Activated B cell treated with CpG ODN at 0.5 μM for 24 hours (primary cell): Measurements from ENCODE around the gene MME. TPM values are rescaled to one million over a fixed set of nuclear protein-coding genes. Genes with fewer than 3 reads are reported as not detected.

Source experiments
- ATAC-seq: fragments of 200-7000 bp; cut with Tn5 transposase; one replicate; pipeline ENCODE4 v1.10.0; 2021; ENCODE audit warnings: low read depth, mild to moderate bottlenecking, moderate library complexity
- CTCF ChIA-PET: fragments of 350-600 bp; sonication (Branson Sonifier 250); formaldehyde crosslinking; loops from one replicate; lab custom pipeline; 2021; ENCODE audit warnings: antibody characterized with exemption; lab: Charles Lee
- POLR2A ChIA-PET: fragments of 350-600 bp; sonication (Branson Sonifier 250); formaldehyde crosslinking; loops from one replicate; lab custom pipeline; 2021; ENCODE audit warnings: antibody characterized with exemption; lab: Charles Lee
- DNase-seq: peaks from one replicate; pipeline ENCODE4 v3.0.0; 2022
- H3K27ac Mint-ChIP-seq: one replicate; pipeline ENCODE4 v1.8.0; 2020; ENCODE audit warnings: mixed read lengths
- H3K27me3 Mint-ChIP-seq: one replicate; pipeline ENCODE4 v1.8.0; 2021; ENCODE audit warnings: mixed read lengths
- H3K36me3 Mint-ChIP-seq: one replicate; pipeline ENCODE4 v1.8.0; 2021; ENCODE audit warnings: low read depth, mixed read lengths
- H3K4me1 Mint-ChIP-seq: one replicate; pipeline ENCODE4 v1.8.0; 2021; ENCODE audit warnings: mixed read lengths
- H3K4me3 Mint-ChIP-seq: one replicate; pipeline ENCODE4 v1.8.0; 2020; ENCODE audit warnings: mild to moderate bottlenecking, mixed read lengths
- H3K9me3 Mint-ChIP-seq: one replicate; pipeline ENCODE4 v1.8.0; 2020; ENCODE audit warnings: mixed read lengths
- CTCF ChIP-seq: fragments of 200-600 bp; IDR thresholded peaks from one replicate; pipeline ENCODE4 v1.8.0; 2022; ENCODE audit warnings: antibody characterized with exemption, mild to moderate bottlenecking
- intact Hi-C: fragments of 100-400 bp; cut with micrococcal nuclease; formaldehyde crosslinking; loops from one replicate; pipeline ENCODE4 v1.15.1; 2024
- total RNA-seq: library from RNA; stranded (reverse); gene quantifications from 2 replicates; pipeline ENCODE4 v1.2.3, GENCODE V29; 2022

Gene MME
- total RNA-seq, 1 donor from 2014 or later = 3.4 TPM

- Mint-ChIP-seq H3K4me3 (no peak overlapping the region), H3K4me1 (no peaks in the 10 kb centered on the region), H3K36me3 (no peaks in the 10 kb centered on the region), H3K9me3 (no peaks in the 10 kb centered on the region), H3K27ac (no peak overlapping the region), H3K27me3 (no peaks in the 10 kb centered on the region)
- ChIA-PET CTCF (no interaction called here), POLR2A (no interaction called here)
- intact Hi-C loops = no loop called here
- ATAC-seq = no peak
- TF ChIP-seq CTCF = no peak
- DNase-seq = no peak
These were observed 21.3 kb downstream of the MME start for GRCh38 chr3:155101398-155101797.

GRCh38 chr3:155102329-155102728, 22.2 kb downstream of the MME start:
- no peak for TF ChIP-seq CTCF
- Mint-ChIP-seq H3K4me3 (no peak overlapping the region), H3K9me3 (no peaks in the 10 kb centered on the region), H3K36me3 (no peaks in the 10 kb centered on the region), H3K4me1 (no peaks in the 10 kb centered on the region), H3K27me3 (no peaks in the 10 kb centered on the region), H3K27ac (no peak overlapping the region)
- POLR2A ChIA-PET = no interaction called here
- intact Hi-C loops = no loop called here
- DNase-seq (no peak), ATAC-seq (no peak)
- CTCF ChIA-PET = no interaction called here

- H3K27me3 Mint-ChIP-seq = no peaks in the 10 kb centered on the region
These were observed 23.6 kb downstream of the MME start for GRCh38 chr3:155103686-155104085.

GRCh38 chr3:155106119-155106518, 26.0 kb downstream of the MME start:
- H3K9me3 Mint-ChIP-seq = peaks cover 2% of the 10 kb centered on the region
- TF ChIP-seq CTCF = no peak
- ATAC-seq = no peak
- ChIA-PET POLR2A (no interaction called here), CTCF (no interaction called here)
- no peak overlapping the region for H3K4me3 Mint-ChIP-seq
- no peak for DNase-seq
- intact Hi-C loops = no loop called here
- H3K36me3 Mint-ChIP-seq = no peaks in the 10 kb centered on the region
- H3K4me1 Mint-ChIP-seq = peaks cover 12% of the 10 kb centered on the region
- no peak overlapping the region for H3K27ac Mint-ChIP-seq
- H3K27me3 Mint-ChIP-seq = no peaks in the 10 kb centered on the region

More at GRCh38 chr3:155103686-155104085, 23.6 kb downstream of the MME start:
- no peaks in the 10 kb centered on the region for H3K36me3 Mint-ChIP-seq
- H3K27ac Mint-ChIP-seq = no peak overlapping the region
- intact Hi-C loops = no loop called here
- H3K4me1 Mint-ChIP-seq = no peaks in the 10 kb centered on the region
- ChIA-PET CTCF (no interaction called here), POLR2A (no interaction called here)
- no peak overlapping the region for H3K4me3 Mint-ChIP-seq
- no peak for TF ChIP-seq CTCF
- DNase-seq (no peak), ATAC-seq (no peak)
- H3K9me3 Mint-ChIP-seq = peaks cover 2% of the 10 kb centered on the region

GRCh38 chr3:155110022-155110421, 29.9 kb downstream of the MME start:
- POLR2A ChIA-PET = interaction anchor here (0.6 kb wide), 1 partner anchor 21 kb away, joined by 3 read pairs; no protein-coding TSS in a partner anchor

More at GRCh38 chr3:155110022-155110421, 29.9 kb downstream of the MME start:
- intact Hi-C loops = no loop called here
- Mint-ChIP-seq H3K27me3 (no peaks in the 10 kb centered on the region), H3K4me1 (peaks cover 48% of the 10 kb centered on the region), H3K9me3 (peaks cover 2% of the 10 kb centered on the region), H3K4me3 (no peak overlapping the region), H3K36me3 (no peaks in the 10 kb centered on the region), H3K27ac (no peak overlapping the region)
- no peak for DNase-seq
- CTCF ChIA-PET = no interaction called here
- no peak for ATAC-seq
- no peak for TF ChIP-seq CTCF
